ENCODE results near the gene WDR72. TPM values are rescaled to one million over a fixed set of nuclear protein-coding genes. Genes with fewer than 3 reads are reported as not detected.

Gene WDR72
- total RNA-seq = under 0.01 TPM in 1 of 2 replicates, not detected in the other

DNA sequence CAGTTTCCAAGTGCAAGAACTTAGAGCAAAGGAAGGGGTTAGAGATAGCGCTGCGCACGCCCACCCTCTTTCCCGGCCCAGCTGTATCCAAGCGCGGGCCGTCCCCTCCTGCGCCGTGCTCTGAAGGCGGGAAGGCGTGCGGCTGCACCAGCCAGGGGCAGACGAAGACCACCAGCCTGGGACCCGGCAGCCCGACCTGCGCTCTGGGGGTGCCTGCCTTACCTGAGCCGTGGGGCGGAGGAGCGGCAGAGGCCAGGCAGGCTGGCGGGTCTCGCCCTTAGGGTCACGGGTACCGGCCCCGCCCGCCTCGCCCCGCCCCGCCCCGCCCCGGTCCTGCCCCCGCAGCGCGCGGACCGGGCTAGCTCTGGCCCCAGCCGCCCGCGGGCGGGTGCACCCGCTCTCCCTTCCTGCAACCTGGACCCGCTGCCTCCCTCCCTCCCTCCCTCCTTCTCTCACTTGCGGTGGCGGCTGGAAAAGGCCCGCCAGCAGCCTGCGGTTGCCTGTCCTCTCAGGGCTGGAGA lies at the start of gene WDR72:
WDR72 (minus strand) TSS at position 253 of the 521 bp plus-strand sequence. CDS start 26,514 bp downstream, outside the sequence.

Other genes starting within 250 kb of the WDR72 start
- gene UNC13C, start 218.8 kb upstream of the WDR72 start, total RNA-seq = not detected in 2 replicates

Data from bronchus fibroblast of lung (primary cell).